DMS114 treated with DMSO at 0.1 percent for 48 hours (cell line): Measurements from ENCODE around the gene MFNG.

Source experiments
- DNase-seq: peaks from one replicate; lab custom pipeline; 2025; ENCODE audit not compliant: unreplicated experiment; lab: John Stamatoyannopoulos, UW

MFNG gene

DNA sequence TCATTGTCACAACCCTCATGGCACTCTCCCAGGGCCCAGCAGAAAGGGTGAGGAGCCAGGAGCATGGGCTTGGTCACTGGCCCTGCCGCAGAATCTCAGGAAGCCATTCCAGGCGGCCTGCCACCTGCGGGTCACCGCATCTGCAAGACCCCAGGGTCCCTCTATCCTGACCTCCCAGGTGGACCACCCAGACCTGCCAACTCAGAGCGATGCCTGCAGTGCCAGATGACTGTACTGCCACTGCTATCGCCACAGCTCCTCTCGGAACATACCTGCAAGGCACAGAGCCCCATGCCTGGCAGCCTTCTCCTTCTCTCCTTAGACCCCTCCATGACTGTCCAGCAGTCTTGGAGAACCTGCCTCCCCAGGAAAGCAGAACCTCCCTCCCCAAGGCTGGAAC lies 32.5 kb downstream of the MFNG start:
- no peak for DNase-seq

DNA sequence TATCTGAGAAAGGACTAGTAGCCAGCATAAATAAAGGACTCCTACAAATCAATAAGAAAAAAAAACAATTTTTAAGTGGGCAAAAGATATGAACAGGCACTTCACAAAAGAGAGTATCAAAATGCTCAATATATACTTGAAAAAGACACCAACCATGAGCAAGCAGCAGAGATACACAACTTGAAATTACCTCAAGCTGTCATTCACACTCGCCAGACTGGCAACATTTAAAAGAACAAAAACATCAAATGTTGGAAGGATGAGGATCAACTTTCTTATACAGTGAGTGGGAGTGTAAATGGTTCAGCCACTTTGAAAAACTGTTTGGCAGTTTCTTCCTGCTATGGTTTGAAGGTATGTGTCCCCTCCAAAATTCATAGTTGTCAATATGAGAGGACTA lies 35.0 kb downstream of the MFNG start:
- DNase-seq: no peak

DNA sequence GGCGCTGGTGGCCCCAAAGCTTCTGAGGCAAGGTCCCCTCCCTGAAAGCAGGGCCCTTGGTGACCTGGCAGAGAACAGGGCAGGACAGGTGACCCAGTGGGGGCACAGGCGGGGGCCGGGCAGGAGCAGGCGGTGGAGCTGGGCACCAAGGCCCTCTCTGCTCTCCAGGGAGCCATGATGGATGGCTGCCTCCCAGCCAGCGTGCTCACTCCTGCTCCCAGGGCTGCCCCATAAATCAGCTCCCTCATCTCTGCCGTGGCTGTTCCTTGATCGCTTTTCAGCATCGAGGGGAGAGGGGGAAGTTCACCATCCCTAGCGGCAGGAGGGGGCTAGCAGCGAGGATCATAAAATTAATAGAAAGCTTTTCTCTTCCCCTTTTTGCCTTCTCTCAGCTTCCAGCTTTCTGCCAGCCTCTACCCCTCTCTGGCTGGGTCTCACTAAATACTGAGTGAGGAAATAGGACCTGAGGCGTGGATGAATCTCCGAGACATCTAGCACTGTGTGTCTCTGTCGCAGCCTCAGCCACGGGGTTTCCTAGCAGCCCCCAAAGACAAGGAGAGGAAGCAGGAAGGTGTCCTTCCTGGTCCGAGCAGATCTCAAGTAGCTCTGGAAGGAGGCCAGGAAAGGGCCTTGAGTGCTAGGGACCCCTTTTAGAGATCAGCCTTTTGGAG lies 36.7 kb downstream of the MFNG start:
- no peak for DNase-seq

DNA sequence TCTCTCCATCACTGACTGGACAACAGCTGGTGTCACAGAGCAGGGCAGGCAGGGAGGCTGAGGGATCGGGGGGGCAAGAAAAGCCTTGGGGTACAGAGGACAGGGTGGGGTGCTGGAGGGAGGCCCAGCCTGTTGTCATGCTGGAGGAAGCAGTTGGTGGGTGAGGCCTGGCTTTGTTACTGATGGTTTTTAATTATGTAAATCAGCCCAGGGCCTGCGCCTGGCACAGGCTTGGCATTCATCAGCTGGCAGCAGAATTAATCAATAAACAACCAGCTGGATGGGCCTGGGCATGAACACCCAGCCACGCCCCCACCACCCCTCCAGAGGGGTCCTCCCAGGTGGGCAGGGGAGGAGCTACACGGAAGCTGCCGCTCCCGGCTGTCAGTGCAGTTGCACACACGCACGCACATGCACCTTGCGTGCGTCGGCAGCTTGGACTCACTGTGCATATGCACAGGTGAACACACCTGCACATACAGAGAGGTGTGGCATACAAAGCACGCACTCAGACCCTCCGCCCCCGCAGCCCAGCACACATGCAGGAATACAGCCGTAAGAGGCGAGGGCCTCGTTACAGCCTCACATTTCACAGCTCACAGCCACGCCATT lies 37.6 kb downstream of the MFNG start:
- no peak for DNase-seq

DNA sequence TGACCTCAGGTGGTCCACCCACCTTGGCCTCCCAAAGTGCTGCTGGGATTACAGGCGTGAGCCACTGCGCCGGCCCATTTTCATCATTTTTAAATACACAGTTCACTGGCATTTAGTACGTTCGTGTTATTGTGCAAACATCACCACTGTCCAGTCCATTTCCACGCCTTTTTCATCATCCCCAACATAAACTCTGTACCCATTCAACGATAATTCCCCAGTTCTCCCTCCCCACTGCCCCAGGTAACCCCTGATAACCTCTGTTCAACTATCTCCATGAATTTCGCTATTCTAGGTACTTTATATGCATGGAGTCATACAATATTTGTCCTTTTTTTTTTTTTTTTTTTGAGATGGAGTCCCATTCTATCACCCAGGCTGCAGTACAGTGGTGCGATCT lies 40.7 kb downstream of the MFNG start:
- DNase-seq: no peak

DNA sequence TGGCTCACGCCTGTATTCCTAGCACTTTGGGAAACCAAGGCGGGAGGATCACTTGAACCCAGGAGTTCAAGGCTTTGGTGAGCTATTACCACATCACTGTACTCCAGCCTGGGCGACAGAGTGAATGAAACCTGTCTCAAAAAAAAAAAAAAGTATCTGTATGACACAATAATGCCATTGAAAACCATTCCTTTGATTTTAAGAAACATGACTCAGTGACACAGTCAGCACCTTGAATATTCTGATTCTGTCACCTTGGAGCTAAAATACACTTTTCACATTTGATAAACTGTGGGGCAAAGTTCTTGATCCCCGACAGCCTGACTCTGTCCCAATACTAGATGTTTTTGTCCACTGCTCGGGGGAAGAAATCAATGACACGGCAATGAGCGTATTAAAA lies 42.2 kb downstream of the MFNG start:
- no peak for DNase-seq

DNA sequence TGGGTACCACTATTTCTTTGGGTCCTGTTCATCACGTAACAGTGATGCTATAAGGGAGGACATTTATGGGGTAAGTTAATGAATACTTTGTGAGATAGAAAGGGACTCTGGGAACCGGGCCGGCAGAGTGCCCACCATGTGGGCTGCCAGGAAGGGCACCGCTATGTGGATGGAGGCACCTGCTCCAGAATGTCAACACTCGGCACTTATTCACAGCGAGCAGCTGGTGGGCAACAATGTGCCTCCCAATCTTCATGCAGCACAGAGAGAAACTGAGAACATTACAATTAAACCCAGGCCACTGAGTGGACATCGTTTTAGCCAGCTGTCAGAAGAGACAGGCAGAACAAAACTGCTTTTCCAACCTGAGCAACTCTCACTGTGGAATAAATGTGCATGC lies 43.1 kb downstream of the MFNG start:
- no peak for DNase-seq

DNA sequence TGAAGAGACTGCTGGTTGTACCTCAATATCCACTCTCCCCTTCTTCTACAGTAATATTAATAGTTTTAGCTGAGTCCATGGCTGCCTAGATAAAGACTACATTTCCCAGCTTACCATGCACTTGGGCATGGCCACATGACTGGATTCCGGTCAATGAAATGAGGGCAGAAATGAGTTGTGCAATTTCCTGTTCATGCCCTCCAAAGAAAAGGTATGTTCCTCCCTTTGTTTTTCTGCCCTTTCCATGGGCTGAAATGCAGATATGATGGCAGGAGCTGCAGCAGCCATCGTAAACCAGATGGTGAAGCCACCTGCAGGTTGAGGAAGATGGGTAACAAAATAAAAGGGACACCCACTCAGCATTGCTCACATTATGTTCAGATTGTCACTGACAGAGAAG lies 43.6 kb downstream of the MFNG start:
- DNase-seq: no peak

DNA sequence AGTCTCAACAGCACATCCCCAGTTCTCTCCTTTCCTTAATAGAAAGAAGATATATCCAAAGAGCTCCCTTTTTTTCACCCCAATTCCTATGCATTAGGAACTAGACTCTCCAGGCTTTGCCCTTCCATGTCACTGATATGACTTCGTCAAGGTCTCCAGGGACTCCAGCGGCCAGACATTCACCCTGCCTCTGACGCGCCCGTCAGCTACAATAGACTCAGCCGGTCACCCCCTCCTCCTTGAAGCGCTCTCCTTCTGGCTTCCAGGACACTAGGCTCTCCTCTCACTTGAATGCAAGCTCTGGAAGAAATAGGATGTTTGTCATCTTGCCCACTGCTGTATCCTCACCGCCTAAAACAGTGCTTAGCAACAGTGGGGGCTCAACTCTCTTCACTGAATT lies 44.0 kb downstream of the MFNG start:
- no peak for DNase-seq

DNA sequence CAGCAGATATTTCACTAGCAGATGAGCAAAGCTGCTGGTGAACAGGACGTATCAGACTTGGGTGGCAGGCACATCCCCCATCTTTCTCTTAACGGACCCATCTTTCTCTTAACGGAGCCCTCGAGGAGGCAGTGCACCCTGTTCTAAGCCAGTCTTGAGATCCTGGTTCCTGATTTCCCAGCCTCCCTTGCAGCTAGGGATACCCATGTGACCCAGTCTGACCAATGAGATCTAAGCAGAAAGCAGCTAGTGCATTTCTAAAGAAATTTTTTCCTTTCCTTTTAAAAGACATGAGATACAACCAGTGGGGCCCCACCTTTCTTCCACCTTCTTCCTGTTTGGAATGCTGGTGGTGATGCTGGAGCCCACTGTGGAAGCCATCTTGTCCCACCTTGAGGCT lies 45.3 kb downstream of the MFNG start:
- no peak for DNase-seq

DNA sequence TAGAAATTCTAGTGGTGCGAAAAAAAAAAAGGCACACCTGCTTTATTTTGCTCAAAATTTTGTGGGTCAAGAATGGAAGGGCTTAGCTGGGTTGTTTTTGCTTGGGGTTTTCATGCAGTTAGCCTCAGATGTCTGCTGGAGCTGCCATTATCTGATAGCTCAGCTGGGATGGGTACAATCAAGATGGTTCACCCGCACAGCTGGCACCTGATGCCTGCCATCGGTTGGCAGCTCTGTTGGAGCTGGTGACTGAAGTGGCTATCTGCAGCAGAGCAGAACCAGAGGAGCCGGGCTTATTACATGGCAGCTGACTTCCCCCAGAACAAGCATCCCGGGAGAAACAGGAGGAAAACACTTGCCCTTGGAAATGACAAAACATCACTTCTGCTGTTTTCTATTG lies 46.8 kb downstream of the MFNG start:
- DNase-seq: no peak

DNA sequence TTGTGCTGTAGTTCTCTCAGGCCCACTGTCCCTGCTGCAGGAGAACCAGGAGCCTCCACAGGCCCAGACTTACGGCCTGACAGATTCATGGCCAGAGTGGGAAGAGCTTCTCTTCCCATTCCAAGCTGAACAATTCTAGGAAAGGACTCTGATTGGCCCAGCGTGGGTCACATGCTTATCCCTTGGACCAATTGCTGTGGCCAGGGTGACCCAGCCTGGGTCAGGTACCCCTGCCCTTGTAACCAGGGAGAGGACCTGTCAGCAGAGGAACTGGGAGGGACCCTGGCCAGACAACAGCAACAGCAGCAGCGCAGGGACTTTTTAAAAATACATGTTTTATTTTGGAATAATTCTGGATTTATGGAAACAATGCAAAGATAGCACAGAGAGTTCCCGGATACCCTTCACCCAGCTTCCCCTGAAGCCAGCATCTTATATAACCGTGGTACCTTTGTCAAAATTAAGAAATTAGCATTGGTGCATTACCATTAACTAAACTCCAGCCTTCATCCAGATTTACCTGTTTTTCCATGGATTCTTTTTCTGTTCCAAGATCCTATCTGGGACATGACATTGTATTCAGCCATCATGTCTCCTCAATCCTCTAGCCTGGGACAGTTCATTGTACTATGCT lies 50.1 kb downstream of the MFNG start:
- DNase-seq: no peak

DNA sequence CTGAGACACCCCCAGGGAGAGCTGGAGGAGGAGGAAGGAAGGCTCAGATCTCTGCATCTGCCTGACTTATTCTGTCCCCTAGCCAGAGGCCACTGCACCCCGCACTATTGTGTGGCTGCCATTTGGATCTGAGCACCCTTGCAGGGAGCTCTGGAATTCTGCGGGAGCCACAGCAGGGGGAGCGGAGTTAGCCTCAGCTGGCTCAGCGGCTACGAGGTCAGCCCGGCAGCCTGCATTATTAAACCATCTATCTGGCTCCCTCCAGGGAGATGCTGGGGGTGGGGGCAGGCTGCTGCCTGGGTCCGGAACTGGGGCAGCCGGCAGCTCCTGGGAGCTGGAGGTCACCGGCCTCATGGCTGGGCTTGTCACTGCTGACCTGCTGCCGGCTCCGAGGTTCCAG lies 52.4 kb downstream of the MFNG start:
- DNase-seq: no peak

DNA sequence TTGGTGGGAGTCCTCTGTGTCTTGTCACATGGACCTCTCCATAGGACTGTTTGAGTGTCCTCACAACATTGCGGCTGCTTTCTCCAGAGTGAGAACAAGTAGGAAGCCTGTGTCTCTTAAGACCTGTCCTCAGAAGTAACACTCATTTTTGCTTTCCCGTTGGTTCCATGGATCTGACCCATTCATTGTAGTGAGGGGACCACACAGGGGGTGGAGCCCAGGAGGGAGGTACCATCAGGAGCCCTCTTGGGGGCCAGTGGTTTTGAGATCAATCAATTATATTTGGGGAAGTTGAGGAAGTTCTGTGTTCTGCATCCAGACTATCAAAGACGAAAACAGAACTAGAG lies 53.5 kb downstream of the MFNG start:
- no peak for DNase-seq

DNA sequence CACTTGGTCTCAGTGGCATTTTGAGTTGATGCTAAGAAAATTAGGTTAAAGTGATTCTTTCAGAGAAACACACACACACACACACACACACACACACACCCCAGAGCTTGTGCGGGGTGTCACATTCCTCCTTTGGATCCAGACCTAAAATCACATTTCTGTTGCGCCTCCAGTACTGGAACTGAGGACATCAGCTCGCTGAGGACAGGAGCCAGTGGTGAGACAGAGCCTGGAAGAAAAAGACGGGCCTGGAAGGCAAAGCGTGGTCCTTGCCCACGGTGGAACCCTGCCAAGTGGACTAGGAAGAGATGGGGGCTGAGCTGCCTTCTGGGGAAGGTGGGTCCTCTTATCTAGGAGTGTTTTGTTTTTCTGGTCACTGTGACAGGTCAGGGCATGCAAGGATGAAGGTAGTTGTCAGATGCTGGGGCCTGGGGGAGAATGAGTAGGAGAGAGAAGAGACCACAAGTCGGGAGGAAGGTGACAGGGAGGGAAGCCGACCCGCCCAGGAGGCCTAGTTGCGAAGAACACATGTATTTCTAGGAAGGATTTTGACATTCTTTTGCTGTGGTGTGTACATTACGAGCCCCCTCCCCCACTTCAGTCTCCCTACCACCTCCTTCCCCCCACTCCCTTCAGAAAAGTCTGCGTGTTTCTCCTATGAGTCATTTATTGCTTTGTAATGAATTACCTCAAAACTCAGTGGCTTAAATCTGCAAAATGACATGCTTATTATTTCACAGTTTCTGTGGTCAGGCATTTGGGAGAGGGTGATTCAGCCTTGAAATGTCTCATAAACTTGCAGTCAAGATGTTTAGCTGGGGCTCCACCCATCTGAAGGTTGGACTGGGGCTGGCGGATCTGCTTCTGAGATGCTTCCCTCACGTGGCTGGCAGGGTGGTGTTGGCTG lies 54.1 kb downstream of the MFNG start:
- no peak for DNase-seq

DNA sequence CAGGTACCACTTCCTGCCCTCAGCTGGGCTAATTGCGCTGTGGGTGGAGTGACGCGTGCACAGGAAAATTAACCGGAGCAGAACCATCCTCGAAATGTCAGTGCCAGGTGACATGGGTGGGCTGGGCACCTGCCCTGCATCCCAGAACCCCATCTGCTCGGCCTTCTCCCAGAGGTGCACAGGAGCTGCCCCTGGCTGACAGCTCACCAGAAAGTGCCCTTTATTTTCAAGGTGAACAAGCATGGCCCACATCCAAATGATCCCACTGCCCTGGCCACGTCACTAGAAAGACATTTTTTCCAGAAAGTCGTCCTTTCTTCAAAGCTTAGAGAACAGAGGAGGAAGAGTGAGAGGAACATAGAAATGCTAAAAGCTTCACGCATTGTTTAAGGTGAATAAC lies 54.8 kb downstream of the MFNG start:
- DNase-seq: no peak

DNA sequence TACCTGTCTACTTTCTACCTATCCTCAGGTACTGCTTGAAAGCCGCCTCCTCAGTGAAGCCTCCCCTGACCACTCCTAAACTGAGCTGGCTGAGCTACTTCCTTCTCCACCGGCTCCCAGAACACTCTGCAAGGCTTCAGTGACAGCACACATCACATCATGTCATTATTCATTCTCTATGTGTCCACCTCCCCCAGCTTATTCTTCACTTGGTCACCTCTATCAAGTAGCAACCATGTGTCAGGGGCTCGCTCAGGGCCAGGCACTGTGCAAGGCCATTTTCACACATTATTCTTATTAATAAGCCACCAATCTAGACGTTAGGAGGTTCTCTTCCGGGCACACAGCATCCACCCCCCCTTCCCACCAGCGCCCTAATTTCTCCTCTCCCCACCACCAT lies 55.2 kb downstream of the MFNG start:
- no peak for DNase-seq

DNA sequence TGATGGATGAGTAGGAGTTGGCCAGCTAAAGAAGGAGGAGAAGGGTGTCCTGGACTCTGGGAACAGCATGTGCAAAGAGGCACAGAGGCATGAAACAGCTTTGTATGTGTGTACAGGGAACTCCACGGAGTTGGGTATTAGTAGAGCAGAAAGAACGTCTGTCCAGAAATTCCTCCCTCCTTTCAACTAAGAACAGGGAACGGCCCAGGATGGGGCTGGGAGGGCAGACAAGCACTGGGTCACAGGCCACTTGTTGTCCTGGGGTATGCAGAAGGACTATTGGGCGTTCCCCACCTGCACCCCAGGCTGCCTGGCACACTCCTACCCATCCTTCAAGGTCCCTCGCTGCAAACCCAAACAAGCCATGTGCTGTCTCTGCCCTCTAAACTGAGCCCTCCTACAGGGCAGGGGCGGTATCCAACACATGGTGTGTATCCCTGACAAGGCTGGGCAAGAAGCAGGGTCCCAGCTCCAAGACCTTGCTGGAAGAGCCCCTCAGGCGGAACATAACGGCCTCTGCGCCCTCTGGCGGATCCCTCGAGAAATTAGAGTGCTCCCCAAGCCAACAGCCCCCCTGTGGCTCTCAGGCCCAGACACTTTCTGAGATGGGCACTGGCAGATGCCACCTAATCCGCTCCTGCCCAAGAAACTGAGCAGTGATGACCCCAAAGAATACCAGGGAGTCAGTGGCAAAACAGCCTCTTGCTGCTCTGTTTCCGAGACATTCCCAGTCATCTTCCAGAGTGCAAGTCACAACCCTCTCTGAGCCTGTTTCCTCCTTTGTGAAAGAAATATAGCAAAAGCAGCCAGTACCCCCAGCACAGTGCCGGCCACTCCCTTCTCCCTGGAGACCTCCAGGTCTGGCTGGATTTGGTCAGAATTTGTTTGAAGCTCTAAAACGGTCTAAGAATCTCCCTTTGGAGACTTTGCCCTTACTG lies 57.3 kb downstream of the MFNG start:
- DNase-seq: peak; percentile 27

DNA sequence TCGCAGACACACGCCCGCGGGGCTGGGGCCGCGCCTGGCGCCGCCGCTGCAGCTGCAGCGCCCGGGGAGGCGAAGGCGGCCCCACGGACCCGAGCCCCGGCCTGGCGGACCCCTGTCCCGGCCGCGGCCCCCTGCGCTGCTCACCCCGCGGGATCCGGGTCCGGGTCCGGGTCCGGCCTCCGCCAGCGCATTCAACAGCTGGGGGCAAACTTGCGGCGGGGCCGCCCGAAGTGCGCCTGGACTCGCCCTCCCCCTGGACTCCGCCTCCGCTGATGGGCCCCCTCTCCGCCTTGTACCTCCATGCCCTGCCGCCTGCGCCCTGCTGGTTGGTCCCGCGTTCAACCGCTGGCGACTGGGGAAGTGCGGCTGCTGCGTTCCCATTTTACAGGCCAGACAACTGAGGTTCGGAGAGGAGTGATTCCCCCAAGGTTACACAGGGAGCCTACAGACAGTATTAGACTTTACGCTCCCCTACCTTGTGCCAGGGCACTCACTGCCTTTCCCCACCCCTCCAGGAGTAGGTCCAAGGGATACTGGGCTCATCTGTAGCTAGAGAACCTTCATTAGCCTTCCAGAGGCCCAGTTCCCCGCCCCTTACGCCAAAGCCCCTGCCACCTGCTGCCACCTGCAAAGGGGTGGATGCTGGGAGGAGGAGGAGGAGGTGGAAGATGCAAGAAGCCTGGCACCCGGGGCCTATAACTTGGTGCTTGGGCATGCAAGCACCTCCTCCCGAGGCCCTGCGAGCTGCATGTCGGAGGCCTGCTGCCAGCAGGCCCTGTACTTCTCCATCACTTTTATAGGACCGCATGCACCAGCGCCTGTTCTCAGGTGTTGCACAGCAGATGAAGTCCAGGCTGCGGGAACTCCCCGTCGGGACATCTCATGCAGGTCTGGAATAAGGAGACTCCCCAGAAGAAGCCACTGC lies 58.2 kb downstream of the MFNG start:
- DNase-seq: no peak
